Measurements from ENCODE around the gene EI24. TPM values are rescaled to one million over a fixed set of nuclear protein-coding genes. Genes with fewer than 3 reads are reported as not detected.

The EI24 gene
- total RNA-seq, 1 experiment from 2014 or later: 193 TPM

GRCh38 chr11:125542709-125543108 is 26.6 kb upstream of the EI24 start:
- no peak for DNase-seq (ENCODE audit: low read depth, low spot score)
- ChIA-PET POLR2A (no interaction called here), CTCF (no interaction called here)
- intact Hi-C loops (cut with micrococcal nuclease; ENCODE audit: unreplicated experiment) (no loop called here), in situ Hi-C loops (cut with HindIII; ENCODE audit: low pct_unique_long_range_greater_than_20kb, low sequenced_read_pairs) (no loop called here)
- no peak overlapping the region for H3K27ac ChIP-seq (ENCODE audit: low read length)
- H3K4me1 ChIP-seq (ENCODE audit: control insufficient read depth, insufficient read depth, low read length): no peaks in the 10 kb centered on the region
- H3K36me3 ChIP-seq (ENCODE audit: control insufficient read depth, insufficient read depth, low read length): no peaks in the 10 kb centered on the region
- TF ChIP-seq REST (IDR thresholded peaks at IDR 0.05; ENCODE audit: insufficient read depth in 1 of 2, low read depth in 2 of 2, low read length in 1 of 2): no peak
- no peak for TF ChIP-seq POLR2AphosphoS5 (IDR thresholded peaks at IDR 0.05; ENCODE audit: low read depth, low read length)
- no peak for TF ChIP-seq TCF7L2 (IDR thresholded peaks at IDR 0.05; ENCODE audit: low read depth, low read length)
- no peak for TF ChIP-seq CTCF (IDR thresholded peaks at IDR 0.05)
- no peak for TF ChIP-seq SIN3A (IDR thresholded peaks at IDR 0.05; ENCODE audit: borderline replicate concordance, insufficient read depth, low read depth, low read length)
- H3K27me3 ChIP-seq (ENCODE audit: control insufficient read depth, insufficient read depth, low read length): no peaks in the 10 kb centered on the region
- no peak overlapping the region for H3K4me3 ChIP-seq (ENCODE audit: low read depth in 2 of 2, low read length in 2 of 2)
- ATAC-seq: no peak
- no TSS peak for BruUV-seq (replicated peaks)
- peaks cover 12% of the 10 kb centered on the region; the same call in 1 of the 2 replicates for H3K9me3 ChIP-seq (ENCODE audit: control insufficient read depth, insufficient read depth, low read depth, low read length)

- TF ChIP-seq CTCF (IDR thresholded peaks at IDR 0.05) (no peak), SIN3A (IDR thresholded peaks at IDR 0.05; ENCODE audit: borderline replicate concordance, insufficient read depth, low read depth, low read length) (no peak), TCF7L2 (IDR thresholded peaks at IDR 0.05; ENCODE audit: low read depth, low read length) (no peak), POLR2AphosphoS5 (IDR thresholded peaks at IDR 0.05; ENCODE audit: low read depth, low read length) (no peak), REST (IDR thresholded peaks at IDR 0.05; ENCODE audit: insufficient read depth in 1 of 2, low read depth in 2 of 2, low read length in 1 of 2) (no peak)
These were observed 18.5 kb upstream of the EI24 start for GRCh38 chr11:125550780-125551179.

More at GRCh38 chr11:125550780-125551179, 18.5 kb upstream of the EI24 start:
- no peak overlapping the region for H3K27ac ChIP-seq (ENCODE audit: low read length)
- BruUV-seq (replicated peaks): no TSS peak
- ChIA-PET POLR2A (no interaction called here), CTCF (no interaction called here)
- no peaks in the 10 kb centered on the region for H3K36me3 ChIP-seq (ENCODE audit: control insufficient read depth, insufficient read depth, low read length)
- intact Hi-C loops (cut with micrococcal nuclease; ENCODE audit: unreplicated experiment): loop anchor here (5.0 kb wide), 1 partner anchor 48 kb away; no protein-coding TSS in a partner anchor
- no peak overlapping the region for H3K4me3 ChIP-seq (ENCODE audit: low read depth in 2 of 2, low read length in 2 of 2)
- H3K9me3 ChIP-seq (ENCODE audit: control insufficient read depth, insufficient read depth, low read depth, low read length): no peaks in the 10 kb centered on the region
- no peaks in the 10 kb centered on the region for H3K4me1 ChIP-seq (ENCODE audit: control insufficient read depth, insufficient read depth, low read length)
- DNase-seq (ENCODE audit: low read depth, low spot score): no peak
- no peak for ATAC-seq
- peaks cover 5% of the 10 kb centered on the region; the same call in 1 of the 2 replicates for H3K27me3 ChIP-seq (ENCODE audit: control insufficient read depth, insufficient read depth, low read length)
- in situ Hi-C loops (cut with HindIII; ENCODE audit: low pct_unique_long_range_greater_than_20kb, low sequenced_read_pairs): no loop called here
